ENCODE data around the gene FBXL19. TPM values are rescaled to one million over a fixed set of nuclear protein-coding genes. Genes with fewer than 3 reads are reported as not detected.
A peak's percentile ranks its signal among the peaks of the same experiment; 100 is the strongest.

FBXL19 gene
- total and polyA plus RNA-seq, 2 of the 13 experiments (the other 11 are each of a cell fraction or from before 2014, with no cell fraction given) = 6.0 to 13.7 TPM

DNA sequence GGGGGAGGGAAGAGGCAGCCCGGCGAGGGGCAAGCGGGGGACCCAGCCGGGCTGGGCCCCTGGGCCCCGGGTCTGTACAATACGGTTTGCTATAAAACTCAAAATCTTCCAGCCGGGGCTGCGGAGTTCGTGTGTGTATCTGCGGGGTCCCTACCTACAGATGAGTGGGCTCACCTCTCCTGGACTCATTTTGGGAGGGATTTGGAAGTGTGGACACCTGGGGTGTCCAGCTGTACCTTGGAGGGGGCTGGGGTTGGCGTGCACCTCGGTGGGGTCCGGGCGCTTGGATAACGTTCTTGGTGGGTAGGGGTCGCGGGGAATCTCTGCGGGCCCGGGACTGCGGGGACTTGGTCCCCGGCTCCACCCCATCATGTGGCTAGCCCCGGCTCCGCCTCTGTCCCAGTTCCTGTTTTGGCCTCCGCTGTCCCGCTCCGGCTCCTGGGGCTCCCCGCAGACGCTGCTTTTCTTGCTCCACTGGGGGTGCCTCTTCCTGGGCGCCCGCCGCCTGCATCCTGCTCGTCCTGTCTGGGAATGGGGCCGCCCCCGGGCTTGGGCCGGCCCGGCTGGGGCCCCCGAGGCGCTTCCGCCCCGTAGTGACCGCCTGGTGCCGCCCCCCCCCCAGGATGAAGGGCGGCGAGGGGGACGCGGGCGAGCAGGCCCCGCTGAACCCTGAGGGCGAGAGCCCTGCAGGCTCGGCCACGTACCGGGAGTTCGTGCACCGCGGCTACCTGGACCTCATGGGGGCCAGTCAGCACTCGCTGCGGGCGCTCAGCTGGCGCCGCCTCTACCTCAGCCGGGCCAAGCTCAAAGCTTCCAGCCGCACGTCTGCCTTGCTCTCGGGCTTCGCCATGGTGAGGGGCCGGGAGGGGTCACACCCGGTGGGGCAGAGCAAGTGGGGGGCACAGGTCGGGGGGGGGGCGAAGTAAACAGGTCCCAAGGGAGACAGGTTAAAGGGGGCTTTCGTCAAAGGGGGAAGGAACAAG is 25.6 kb downstream of the FBXL19 start, which contains the start of gene ORAI3 (continued):
- TF ChIP-seq RARG (CRISPR knock-in tag; IDR thresholded peaks at IDR 0.05; ENCODE audit: low read depth) = no peak; the same call in 1 of the 2 replicates
- TF ChIP-seq, protein P1, sequence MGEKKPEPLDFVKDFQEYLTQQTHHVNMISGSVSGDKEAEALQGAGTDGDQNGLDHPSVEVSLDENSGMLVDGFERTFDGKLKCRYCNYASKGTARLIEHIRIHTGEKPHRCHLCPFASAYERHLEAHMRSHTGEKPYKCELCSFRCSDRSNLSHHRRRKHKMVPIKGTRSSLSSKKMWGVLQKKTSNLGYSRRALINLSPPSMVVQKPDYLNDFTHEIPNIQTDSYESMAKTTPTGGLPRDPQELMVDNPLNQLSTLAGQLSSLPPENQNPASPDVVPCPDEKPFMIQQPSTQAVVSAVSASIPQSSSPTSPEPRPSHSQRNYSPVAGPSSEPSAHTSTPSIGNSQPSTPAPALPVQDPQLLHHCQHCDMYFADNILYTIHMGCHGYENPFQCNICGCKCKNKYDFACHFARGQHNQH (CRISPR knock-in tag; IDR thresholded peaks at IDR 0.05) = peak; percentile 14; the same call in 1 of the 2 replicates
- TF ChIP-seq, protein P2, sequence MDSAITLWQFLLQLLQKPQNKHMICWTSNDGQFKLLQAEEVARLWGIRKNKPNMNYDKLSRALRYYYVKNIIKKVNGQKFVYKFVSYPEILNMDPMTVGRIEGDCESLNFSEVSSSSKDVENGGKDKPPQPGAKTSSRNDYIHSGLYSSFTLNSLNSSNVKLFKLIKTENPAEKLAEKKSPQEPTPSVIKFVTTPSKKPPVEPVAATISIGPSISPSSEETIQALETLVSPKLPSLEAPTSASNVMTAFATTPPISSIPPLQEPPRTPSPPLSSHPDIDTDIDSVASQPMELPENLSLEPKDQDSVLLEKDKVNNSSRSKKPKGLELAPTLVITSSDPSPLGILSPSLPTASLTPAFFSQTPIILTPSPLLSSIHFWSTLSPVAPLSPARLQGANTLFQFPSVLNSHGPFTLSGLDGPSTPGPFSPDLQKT (CRISPR knock-in tag; IDR thresholded peaks at IDR 0.05; ENCODE audit: borderline replicate concordance) = no peak
- TF ChIP-seq, protein P3, sequence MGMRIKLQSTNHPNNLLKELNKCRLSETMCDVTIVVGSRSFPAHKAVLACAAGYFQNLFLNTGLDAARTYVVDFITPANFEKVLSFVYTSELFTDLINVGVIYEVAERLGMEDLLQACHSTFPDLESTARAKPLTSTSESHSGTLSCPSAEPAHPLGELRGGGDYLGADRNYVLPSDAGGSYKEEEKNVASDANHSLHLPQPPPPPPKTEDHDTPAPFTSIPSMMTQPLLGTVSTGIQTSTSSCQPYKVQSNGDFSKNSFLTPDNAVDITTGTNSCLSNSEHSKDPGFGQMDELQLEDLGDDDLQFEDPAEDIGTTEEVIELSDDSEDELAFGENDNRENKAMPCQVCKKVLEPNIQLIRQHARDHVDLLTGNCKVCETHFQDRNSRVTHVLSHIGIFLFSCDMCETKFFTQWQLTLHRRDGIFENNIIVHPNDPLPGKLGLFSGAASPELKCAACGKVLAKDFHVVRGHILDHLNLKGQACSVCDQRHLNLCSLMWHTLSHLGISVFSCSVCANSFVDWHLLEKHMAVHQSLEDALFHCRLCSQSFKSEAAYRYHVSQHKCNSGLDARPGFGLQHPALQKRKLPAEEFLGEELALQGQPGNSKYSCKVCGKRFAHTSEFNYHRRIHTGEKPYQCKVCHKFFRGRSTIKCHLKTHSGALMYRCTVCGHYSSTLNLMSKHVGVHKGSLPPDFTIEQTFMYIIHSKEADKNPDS (CRISPR knock-in tag; IDR thresholded peaks at IDR 0.05) = 0 out of 2 replicates have a peak, but pooled peaks have one; percentile 25
- no peak for TF ChIP-seq CREM (IDR thresholded peaks at IDR 0.05)
- no peak for TF ChIP-seq CREM (CRISPR knock-in tag; IDR thresholded peaks at IDR 0.05)
- no peak for TF ChIP-seq ZNF274 (CRISPR knock-in tag; IDR thresholded peaks at IDR 0.05)
- no peak for TF ChIP-seq SATB2 (CRISPR knock-in tag; IDR thresholded peaks at IDR 0.05)
- TF ChIP-seq, protein P4, sequence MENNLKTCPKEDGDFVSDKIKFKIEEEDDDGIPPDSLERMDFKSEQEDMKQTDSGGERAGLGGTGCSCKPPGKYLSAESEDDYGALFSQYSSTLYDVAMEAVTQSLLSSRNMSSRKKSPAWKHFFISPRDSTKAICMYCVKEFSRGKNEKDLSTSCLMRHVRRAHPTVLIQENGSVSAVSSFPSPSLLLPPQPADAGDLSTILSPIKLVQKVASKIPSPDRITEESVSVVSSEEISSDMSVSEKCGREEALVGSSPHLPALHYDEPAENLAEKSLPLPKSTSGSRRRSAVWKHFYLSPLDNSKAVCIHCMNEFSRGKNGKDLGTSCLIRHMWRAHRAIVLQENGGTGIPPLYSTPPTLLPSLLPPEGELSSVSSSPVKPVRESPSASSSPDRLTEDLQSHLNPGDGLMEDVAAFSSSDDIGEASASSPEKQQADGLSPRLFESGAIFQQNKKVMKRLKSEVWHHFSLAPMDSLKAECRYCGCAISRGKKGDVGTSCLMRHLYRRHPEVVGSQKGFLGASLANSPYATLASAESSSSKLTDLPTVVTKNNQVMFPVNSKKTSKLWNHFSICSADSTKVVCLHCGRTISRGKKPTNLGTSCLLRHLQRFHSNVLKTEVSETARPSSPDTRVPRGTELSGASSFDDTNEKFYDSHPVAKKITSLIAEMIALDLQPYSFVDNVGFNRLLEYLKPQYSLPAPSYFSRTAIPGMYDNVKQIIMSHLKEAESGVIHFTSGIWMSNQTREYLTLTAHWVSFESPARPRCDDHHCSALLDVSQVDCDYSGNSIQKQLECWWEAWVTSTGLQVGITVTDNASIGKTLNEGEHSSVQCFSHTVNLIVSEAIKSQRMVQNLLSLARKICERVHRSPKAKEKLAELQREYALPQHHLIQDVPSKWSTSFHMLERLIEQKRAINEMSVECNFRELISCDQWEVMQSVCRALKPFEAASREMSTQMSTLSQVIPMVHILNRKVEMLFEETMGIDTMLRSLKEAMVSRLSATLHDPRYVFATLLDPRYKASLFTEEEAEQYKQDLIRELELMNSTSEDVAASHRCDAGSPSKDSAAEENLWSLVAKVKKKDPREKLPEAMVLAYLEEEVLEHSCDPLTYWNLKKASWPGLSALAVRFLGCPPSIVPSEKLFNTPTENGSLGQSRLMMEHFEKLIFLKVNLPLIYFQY (CRISPR knock-in tag; IDR thresholded peaks at IDR 0.05; ENCODE audit: borderline replicate concordance) = peak; percentile 73; the same call in 1 of the 2 replicates
- TF ChIP-seq, protein P5, sequence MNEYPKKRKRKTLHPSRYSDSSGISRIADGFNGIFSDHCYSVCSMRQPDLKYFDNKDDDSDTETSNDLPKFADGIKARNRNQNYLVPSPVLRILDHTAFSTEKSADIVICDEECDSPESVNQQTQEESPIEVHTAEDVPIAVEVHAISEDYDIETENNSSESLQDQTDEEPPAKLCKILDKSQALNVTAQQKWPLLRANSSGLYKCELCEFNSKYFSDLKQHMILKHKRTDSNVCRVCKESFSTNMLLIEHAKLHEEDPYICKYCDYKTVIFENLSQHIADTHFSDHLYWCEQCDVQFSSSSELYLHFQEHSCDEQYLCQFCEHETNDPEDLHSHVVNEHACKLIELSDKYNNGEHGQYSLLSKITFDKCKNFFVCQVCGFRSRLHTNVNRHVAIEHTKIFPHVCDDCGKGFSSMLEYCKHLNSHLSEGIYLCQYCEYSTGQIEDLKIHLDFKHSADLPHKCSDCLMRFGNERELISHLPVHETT (CRISPR knock-in tag; conservative IDR thresholded peaks at IDR 0.05) = 0 out of 2 replicates have a peak, but pooled peaks have one; percentile 40
- TF ChIP-seq, protein P6, sequence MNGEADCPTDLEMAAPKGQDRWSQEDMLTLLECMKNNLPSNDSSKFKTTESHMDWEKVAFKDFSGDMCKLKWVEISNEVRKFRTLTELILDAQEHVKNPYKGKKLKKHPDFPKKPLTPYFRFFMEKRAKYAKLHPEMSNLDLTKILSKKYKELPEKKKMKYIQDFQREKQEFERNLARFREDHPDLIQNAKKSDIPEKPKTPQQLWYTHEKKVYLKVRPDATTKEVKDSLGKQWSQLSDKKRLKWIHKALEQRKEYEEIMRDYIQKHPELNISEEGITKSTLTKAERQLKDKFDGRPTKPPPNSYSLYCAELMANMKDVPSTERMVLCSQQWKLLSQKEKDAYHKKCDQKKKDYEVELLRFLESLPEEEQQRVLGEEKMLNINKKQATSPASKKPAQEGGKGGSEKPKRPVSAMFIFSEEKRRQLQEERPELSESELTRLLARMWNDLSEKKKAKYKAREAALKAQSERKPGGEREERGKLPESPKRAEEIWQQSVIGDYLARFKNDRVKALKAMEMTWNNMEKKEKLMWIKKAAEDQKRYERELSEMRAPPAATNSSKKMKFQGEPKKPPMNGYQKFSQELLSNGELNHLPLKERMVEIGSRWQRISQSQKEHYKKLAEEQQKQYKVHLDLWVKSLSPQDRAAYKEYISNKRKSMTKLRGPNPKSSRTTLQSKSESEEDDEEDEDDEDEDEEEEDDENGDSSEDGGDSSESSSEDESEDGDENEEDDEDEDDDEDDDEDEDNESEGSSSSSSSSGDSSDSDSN (CRISPR knock-in tag; IDR thresholded peaks at IDR 0.05) = peak; percentile 68; the same call in 1 of the 2 replicates
- no peak for TF ChIP-seq TOPORS (CRISPR knock-in tag; IDR thresholded peaks at IDR 0.05)

Measured in HepG2 (cell line).